HK-2 (cell line): ENCODE results near the gene ZMAT3.
"Not testable (repeated sequence)": the region's sequence is repeated elsewhere in the genome, so short reads cannot be mapped to it uniquely, and the experiment has no call there.

Source experiments
- DNase-seq: peaks from one replicate; pipeline ENCODE4 v3.0.0-alpha.2; 2018; ENCODE audit not compliant: unreplicated experiment

Gene ZMAT3, protein sequence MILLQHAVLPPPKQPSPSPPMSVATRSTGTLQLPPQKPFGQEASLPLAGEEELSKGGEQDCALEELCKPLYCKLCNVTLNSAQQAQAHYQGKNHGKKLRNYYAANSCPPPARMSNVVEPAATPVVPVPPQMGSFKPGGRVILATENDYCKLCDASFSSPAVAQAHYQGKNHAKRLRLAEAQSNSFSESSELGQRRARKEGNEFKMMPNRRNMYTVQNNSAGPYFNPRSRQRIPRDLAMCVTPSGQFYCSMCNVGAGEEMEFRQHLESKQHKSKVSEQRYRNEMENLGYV

DNA sequence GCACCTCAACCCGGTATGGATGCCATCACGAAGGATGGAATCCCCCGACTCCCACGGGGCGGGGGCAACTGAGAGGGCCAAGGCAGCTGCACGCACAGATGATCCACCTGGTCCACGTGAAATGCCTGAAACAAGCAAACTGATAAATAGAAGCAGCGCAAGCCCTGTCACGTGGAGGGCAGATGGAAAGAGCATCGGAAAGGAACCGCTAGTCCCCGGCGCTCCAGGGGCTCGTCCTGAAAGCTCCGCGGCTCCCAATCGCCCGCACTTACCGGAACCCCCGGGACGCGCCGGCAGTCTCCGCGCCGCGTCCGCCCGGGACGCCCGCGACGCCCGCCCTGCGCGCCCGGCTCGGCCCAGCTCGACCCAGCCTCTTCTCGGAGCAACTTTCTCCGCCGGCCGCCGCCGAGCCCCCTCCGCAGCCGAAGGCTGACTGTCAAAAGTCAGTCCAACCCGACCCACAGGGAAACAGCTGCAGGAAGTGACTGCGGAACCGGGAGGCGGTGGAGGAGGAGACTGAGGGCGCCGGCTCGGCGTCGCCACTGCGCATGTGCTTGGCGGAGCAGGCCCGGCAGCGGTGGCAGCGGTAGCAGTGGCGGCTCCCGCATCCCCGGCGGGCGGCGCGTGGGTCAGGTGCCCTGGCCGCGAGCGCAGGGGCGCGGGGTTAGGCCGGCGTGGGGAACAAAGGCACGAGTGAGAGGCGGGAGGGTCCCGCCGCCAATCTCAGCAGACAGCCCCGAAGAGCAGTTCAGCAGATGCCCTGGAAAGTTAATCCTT, at the start of gene ZMAT3:
Gene ZMAT3, minus strand, starts transcription at position 487 of the 777 bp plus-strand sequence. CDS start 4,057 bp downstream, outside the sequence.
- DNase-seq: peak; percentile 87

DNA sequence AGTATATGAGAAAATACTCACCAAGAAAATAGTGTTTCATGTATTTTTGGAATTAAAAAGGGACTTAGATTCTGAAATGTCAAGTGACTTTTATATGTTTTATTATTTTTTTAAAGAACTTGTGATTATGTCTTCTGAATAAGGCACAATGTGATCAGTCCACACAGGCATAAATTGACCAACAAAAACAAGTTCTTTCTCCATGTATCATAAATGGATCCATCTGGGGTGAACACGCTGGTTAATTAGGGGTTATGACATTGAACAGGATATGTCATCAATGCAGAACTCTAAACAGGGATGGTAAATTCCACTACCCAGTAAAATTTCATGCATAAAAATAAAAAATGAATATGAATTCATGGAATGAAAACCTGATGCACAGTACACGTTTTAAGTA, 45.2 kb upstream of the ZMAT3 start:
- DNase-seq: no peak

DNA sequence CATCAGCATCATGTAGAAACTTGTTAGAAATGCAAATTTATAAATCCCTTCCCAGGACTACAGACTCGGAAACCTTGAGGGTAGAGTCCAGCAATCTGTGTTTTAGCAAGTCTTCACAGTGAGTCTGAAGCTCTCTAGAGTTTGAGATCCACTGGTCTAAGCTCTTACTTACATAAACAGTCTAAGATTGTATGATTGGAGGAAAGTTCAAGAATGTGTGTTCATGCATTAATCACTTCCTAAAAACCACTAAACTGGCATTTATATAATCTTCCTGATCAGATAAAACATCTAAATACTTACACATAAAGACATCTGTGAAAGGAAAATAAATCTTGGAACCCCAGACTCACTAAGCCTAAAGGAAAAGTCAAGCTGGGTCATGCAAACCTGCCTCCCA, 43.8 kb upstream of the ZMAT3 start:
- not testable (repeated sequence) for DNase-seq

DNA sequence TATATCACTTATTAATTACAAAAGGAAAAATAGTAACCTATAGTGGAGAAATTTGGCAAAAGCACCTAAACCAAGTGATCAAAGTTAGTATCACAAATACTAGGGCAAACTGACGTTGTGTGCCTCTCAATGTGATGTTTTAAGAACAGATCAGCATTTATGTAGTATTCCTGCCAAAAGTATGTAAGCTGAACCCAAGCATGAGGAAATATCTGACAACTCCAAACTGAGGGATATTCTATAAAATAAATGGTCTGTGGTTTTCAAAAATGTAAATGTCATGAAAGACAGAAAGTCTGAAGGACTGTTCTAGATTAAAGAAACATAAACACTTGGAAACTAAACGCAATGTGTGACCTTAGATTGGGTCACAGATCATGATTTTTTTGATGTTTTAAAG, 42.3 kb upstream of the ZMAT3 start:
- no peak for DNase-seq

DNA sequence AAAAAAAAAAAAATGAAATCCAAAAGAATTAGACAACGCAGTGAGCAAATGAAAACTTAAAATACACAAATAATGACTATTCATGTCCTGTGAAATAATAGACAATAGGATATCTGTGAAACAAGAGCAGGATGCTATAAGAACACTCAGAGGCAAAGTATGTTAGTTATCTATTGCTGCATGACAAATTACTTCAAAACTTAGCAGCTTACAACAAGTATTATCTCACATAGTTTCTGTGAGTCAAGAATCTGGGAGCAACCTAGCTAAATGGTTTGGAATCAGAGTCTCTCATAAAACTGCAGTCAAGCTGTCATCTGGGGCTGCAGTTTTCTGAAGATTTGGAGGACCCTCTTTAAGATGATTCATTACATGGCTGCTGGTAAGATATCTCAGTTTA, 36.5 kb upstream of the ZMAT3 start:
- no peak for DNase-seq

DNA sequence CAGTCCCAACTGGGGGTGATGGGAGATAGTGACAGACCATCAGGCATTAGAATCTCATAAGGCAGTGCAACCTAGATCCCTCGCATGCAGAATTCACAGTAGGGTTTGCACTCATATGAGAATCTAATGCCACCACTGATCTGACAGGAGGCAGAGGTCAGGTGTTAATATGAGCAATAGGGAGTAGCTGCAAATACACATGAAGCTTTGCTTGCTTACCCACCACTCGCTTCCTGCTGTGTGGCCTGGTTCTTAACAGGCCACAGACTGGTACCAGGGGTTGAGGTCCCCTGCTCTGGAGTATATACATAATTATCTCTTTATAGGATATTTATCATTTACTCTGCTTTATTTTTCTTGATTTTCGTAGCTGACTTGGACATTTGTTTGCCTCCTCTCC, 36.0 kb upstream of the ZMAT3 start:
- no peak for DNase-seq

DNA sequence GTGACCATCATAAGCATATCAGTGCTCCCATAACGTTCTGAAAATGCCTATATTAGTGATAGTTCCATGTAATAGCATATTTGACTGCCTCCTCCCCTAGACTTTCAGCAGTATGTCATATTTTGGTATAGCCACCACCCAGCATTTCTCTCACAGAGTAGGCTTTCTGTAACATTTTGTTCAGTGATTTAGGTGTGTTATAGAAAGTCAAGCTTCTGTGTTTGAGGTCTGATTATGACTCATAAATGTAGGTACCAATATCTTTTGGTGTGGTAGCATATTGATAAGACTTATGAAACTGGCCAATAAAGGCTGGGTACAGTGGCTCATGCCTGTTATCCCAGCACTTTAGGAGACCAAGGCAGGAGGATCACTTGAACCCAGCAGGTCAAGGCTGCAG, 34.3 kb upstream of the ZMAT3 start:
- no peak for DNase-seq

DNA sequence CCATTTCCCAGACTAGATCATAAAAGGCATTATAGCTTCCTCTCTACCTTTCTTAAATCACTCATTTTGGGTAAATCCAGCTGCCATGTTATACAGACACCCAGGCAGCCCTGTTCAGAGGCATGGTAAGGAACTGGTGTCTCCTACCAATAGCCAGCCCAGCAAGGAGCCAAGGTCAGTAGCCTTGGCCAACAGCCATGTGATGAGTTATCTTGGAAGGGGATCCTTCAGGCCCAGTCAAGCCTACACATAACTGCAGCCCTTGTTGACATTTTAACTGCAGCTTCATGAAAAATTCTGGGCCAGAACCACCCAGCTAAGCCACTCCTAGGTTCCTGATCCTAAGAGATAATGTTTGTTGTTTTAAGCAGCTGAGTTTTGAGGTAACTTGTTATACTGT, 29.0 kb upstream of the ZMAT3 start:
- DNase-seq: peak; percentile 8

DNA sequence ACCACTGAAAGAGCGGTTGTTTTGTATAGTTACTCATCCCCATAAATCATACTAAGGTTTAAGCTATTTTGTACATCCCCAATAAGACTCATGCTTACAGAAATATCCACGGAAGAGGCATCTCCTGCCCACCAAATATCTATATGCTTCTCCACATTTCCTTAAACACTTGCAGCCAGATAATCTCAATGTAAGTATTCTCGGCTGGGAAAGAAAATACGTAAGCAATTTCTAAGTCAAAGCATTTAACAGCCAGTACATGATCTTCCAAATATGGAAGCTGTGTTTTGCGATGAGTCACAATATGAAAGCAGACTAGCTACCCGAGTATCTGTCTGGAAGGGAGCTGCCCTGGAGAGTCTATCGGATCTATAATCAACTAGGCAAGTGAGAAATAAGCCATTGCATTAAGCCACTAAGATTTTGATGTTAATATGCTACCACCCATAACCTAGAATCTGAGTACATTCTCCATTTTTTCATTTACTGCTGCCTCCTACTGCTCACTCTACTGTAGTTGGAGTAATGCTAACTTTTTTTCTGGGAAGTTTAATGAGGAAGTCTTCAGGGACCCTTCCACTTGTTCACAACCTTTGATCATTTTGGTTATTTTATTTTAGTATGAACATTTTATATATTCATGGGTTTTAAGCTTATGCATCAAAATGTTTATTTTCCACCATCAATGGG, 26.9 kb upstream of the ZMAT3 start:
- no peak for DNase-seq

DNA sequence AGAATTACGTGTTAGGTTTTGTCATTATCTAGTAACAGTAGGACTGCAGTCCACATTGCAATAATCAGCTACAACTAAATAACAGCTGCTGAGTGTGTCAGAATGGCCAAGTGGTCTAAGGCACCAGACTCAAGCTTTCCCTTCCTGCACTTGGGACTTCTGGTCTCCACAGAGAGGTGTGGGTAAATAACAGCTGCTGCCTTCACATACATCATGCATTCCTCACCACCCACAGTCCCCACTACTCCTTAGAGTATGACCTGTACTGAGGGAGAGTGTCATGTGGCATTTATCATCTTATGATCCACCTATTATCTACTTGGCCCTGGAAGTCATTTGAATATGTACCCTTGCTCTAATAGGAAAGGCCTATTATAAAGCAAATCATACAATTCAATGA, 22.2 kb upstream of the ZMAT3 start:
- DNase-seq: no peak

DNA sequence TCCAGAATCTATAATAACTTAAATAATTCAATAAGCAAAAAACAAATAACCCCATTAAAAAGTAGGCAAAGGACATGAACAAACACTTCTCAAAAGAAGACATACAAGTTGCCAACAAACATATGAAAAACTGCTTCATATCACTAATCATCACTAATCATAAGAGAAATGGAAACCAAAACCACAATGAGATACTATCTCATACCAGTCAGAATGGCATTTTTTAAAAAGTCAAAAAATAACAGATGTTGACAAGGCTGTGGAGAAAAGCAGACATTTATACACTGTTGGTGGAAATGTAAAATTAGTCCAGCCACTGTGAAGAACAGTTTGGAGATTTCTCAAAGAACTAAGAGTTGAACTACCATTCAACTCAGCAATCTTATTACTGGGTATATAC, 19.5 kb upstream of the ZMAT3 start:
- DNase-seq: no peak

DNA sequence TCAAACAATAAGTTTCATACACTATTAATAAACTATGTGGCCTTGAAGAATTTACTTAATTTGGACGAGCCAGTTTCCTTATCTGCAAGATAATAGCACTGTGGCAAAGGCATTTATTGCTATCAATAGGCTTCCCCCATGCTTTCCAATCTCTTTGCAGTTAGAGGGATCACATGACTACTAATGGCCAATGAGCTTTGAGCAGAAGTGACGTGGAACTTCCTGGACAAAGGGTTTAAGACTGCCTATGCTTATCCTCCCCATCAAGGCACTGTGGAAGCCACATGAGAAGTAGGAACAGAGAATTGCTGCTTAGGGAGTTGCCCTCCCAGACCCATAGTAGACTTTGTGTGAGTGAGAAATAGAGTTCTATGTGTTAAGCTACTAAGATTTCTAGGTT, 16.7 kb upstream of the ZMAT3 start:
- DNase-seq: no peak

DNA sequence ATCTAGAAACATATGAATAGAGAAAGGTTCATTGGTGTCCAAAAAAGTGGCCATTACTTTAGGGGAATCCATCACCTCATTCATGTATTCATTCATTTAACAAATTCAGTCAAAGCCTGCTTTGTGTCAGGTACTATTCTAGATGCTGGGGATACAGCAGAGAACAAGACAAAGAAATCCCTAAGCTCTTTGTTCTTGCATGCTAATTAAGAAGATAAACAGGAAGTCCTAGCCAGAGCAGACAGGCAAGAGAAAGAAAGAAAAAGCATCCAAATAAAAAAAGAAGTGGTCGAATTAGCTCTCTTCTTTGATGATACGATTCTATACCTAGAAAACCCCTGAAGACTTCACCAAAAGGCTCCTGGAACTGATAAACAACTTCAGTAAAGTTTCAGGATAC, 12.4 kb upstream of the ZMAT3 start:
- no peak for DNase-seq

DNA sequence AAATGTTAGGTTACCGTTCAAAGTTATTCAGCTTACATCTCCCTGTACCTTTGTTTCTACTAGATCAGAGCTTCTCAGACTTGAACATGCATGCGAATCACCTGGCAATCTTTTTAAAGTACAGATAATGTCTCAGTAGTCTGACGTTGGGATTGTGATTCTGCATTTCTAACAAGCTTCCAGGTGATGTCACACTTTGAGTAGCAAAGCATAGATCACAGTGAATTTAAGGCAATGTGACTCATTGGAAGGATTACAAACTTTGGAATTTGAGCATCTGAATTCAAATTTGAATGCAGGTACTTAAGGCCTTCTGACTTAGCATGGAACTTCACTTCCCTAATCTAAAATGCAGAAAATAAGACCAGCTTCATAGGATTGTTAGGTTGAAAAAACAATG, 10.8 kb upstream of the ZMAT3 start:
- DNase-seq: no peak

DNA sequence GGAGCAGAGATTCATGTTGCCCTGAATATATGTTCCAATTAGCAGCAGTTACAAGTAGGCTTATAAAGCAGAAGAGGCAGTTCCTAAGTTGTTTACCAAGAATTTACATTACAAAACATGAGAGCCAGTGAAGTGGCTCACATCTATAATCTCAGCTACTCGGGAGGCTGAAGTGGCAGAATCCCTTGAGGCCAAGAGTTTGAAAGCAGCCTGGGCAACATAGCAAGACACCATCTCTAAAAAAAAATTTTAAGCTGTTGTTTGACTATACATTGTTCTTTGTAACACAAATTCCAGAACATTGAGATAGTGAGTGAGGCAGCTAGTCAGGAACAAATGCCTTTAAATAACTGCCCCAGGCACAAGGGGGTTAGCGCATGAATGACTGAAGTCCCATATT, 10.3 kb upstream of the ZMAT3 start:
- no peak for DNase-seq

DNA sequence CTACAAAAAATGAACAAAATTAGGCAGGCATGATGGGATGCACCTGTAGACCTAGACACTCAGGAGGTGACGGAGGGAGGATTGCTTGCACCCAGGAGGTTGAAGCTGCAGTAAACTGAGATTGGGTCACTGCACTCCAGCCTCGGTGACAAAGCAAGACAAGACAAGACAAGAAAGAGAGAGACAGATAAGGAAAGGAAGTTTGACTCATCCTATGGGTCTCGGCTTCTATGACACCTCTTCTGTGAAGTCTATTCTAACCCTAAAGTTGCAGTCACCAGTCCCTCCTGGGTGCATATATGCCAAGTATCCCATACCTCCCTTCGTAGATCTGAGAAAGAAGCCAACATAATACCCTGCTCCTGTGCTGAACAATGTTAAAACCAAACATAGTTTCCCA, 7.9 kb upstream of the ZMAT3 start:
- no peak for DNase-seq

DNA sequence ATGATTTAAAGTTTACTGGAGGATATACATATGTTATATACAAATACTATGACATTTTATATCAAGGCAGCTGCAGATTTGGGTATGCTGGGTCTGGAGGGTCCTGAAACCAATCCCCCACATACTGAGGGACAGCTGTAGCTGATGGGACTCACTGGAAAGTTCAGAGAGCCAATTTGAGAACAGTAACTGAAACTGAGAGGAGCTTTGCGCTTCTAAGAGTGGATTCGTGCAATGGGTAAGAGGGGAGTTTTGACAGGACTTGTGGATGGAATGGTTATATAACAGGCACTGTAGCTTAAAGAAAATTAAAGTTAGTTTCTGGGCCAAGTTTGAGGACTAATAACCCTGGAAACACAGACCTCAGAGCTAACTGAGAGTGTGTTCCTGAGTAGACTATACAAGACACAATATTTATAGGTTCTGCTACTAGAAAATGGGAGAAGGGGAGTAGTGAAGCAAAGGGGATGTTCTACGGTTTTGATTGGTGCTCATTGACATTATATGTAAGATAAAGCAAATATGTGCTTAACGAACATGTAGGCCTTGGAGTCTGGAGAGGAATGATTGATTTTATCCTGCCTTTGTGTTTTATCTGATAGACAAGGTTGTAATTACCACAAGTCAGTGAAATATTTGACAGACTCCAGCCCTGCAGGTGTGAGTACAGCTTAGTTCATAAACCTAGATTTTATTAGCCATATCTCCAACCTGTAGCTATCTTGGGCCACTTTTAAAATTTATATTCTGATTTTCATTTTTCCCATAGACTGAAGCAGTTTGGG, 4.8 kb upstream of the ZMAT3 start:
- DNase-seq: no peak

DNA sequence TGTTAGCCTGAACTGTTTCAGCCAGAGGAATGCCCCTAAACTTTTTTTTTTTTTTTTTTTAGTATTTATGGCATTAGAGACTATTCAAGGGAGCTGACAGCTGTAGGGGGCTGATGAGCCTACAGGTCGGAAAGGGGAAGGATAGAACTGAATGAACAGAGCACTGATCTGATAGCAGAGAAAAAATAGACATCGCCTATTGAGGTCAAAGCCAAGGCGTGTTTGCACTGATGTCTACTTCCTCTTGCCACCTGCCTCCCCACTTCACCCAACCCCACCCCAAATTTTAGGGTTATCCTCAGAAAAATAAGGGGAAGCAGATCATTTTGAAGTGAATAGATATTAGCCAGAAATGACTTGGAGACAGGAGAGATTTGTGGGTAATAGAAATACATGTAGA, 3.0 kb upstream of the ZMAT3 start:
- no peak for DNase-seq

DNA sequence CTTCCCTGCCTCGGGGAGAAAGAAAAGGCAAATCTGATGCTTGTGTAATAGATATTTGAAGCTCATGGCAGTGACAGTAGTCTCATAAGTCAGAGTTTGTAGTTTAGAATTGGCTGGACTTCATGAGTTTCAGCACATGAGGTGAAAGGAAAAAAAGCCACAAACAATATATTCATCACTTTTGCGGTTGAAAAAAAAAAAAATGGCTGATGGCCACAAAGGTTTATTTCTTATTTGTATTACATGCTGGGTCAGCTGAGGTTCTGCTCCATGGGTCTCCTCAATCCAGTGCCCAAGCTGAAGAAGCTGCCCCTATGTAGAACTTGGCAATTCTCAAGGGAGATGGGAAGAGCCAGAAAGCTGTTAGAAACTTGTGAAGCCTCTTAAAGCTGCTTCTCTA, 2.2 kb upstream of the ZMAT3 start:
- DNase-seq: no peak

DNA sequence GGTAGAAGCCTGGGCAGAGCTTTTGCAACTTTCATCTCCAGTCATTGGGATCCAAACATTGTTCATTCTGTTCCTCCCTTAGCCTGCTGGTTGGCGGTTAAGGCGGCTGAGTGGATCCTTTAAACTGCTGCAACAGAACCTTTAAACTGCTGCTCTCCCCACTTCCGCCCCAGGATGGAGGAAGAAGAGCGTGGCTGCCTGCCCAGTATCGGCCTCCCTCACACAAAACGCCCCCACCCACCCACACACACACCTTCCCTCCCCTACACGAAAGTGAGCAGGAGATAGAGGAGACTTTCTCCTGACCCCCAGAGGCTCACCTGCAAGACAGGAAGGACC, 460 bp upstream of the ZMAT3 start:
- no peak for DNase-seq

DNA sequence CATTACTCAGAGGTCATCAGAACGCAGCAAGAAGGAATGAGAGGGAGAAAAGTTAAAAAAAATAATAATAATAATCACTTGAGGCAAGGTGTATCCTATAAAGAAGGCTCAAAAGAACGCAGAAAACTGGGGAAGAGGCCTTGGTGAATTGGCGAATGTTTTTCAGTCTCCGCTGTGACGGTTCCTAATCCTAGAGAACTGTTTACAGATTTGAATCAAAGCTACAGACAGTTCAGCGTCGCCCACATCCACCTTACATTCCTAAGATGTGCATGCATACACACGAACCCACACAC, 634 bp downstream of the ZMAT3 start:
- no peak for DNase-seq

DNA sequence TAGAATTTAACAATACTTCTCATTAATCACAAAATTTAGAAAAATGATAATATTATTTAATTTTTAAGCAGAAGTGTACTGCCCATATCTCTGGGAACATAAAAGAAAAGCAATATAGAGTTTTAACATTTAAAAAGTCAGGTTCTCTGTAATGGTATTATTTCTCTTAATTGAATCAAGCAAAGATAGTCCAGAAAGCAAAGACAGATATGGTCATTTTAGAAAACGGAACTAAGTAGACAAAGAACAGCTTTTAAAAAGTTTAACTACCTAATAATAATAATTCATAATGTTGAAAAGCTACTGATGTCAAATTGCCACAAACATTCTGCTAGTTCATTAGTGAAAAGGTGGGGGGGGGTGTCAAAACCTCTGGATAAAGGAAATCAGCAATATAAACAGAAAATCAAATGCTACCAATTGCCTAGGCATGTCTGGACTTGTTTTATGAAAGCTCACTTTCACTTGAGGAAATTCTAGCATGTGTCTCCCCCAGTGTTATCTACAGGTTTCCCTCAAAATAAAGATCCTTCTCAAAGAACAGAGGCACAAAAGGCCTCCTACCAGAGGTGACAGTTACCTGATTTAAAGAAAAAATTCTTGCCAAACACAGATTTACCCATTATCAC, 1.7 kb downstream of the ZMAT3 start:
- no peak for DNase-seq
